B cell (primary cell): Measurements from ENCODE around the gene TRPC4AP.

Experiments used
- CTCF ChIP-seq: fragments of 200-600 bp; IDR thresholded peaks from one replicate; pipeline ENCODE4 v1.8.0; 2022; ENCODE audit warnings: antibody characterized with exemption, mild to moderate bottlenecking
- EZH2 ChIP-seq: IDR thresholded peaks from 2 replicates; pipeline ENCODE4 v1.6.1; 2012; ENCODE audit warnings: borderline replicate concordance, low read depth, mild to moderate bottlenecking, moderate library complexity, low read length; ENCODE audit not compliant: insufficient read depth, poor library complexity, severe bottlenecking

- TF ChIP-seq CTCF (no peak), EZH2 (no peak)
Observed at GRCh38 chr20:34977365-34978091, 115.1 kb downstream of the TRPC4AP start.
